Common myeloid progenitor, CD34-positive (primary cell): Measurements from ENCODE around the gene ZNF747.

Source experiments
- CTCF ChIA-PET: fragments of 350-600 bp; sonication (Branson Sonifier 250); formaldehyde crosslinking; loops from one replicate; lab custom pipeline; 2021; ENCODE audit warnings: antibody characterized with exemption; lab: Charles Lee
- POLR2A ChIA-PET: fragments of 350-600 bp; sonication (Branson Sonifier 250); formaldehyde crosslinking; loops from one replicate; lab custom pipeline; 2021; ENCODE audit warnings: antibody characterized with exemption; lab: Charles Lee
- DNase-seq, 3 donors: peaks; one replicate each; pipeline versions ENCODE4 v3.0.0 to v3.0.0-alpha.2; 2013
- H3K27ac ChIP-seq, 2 experiments: 1 replicate in 1 of 2; 2 replicates in 1 of 2; pipeline ENCODE4 v1.7.0; 2013; ENCODE audit warnings: inconsistent platforms in 2 of 2, low read length in 2 of 2, mild to moderate bottlenecking in 2 of 2, low read depth in 1 of 2, moderate library complexity in 1 of 2; ENCODE audit not compliant: severe bottlenecking in 2 of 2, insufficient read depth in 1 of 2, poor library complexity in 1 of 2
- H3K27me3 ChIP-seq, 5 experiments: replicated peaks in 2 of 5; 1 replicate in 3 of 5; 2 replicates in 2 of 5; pipeline versions ENCODE4 v1.6.1 to v1.7.0; 2013; ENCODE audit warnings: low read length in 4 of 5, mild to moderate bottlenecking in 2 of 5, moderate library complexity in 2 of 5, inconsistent platforms in 1 of 5; ENCODE audit not compliant: insufficient read depth in 5 of 5, control insufficient read depth in 4 of 5
- H3K36me3 ChIP-seq, 4 experiments: 1 replicate in 2 of 4; 2 replicates in 2 of 4; pipeline versions ENCODE4 v1.6.1 to v1.7.0; 2013; ENCODE audit warnings: low read length in 3 of 4, control low read depth in 1 of 4, mild to moderate bottlenecking in 1 of 4; ENCODE audit not compliant: control insufficient read depth in 4 of 4, insufficient read depth in 4 of 4
- H3K4me1 ChIP-seq, 4 experiments: 1 replicate in 3 of 4; 2 replicates in 1 of 4; pipeline versions ENCODE4 v1.6.1 to v1.7.1; 2013; ENCODE audit warnings: low read length in 3 of 4, mild to moderate bottlenecking in 3 of 4, control low read depth in 1 of 4, inconsistent platforms in 1 of 4, moderate library complexity in 1 of 4; ENCODE audit not compliant: control insufficient read depth in 4 of 4, insufficient read depth in 4 of 4; ENCODE audit errors: control extremely low read depth in 1 of 4
- H3K4me3 ChIP-seq, 7 experiments: 1 replicate in 4 of 7; 2 replicates in 3 of 7; pipeline versions ENCODE4 v1.5.1 to v1.7.0; 2013; ENCODE audit warnings: mild to moderate bottlenecking in 7 of 7, low read length in 6 of 7, moderate library complexity in 6 of 7, inconsistent platforms in 2 of 7, low read depth in 2 of 7, control low read depth in 1 of 7; ENCODE audit not compliant: insufficient read depth in 4 of 7, control insufficient read depth in 1 of 7; ENCODE audit errors: extremely low read depth in 1 of 7
- H3K9me3 ChIP-seq, 5 experiments: 1 replicate in 4 of 5; 2 replicates in 1 of 5; pipeline versions ENCODE4 v1.6.1 to v1.7.1; 2013; ENCODE audit warnings: low read length in 4 of 5, mild to moderate bottlenecking in 2 of 5, inconsistent platforms in 1 of 5, low read depth in 1 of 5, moderate library complexity in 1 of 5; ENCODE audit not compliant: control insufficient read depth in 4 of 5, insufficient read depth in 2 of 5; ENCODE audit errors: control extremely low read depth in 1 of 5
- WGBS: methylation state at CpG from one replicate; pipeline ENCODE4 v1.1.5; 2013; ENCODE audit not compliant: insufficient coverage; 5-methylcytosine and 5-hydroxymethylcytosine counted together

The ZNF747 gene

GRCh38 chr16:30503403-30504296 is 31.0 kb downstream of the ZNF747 start:
- CTCF ChIA-PET = no interaction called here
- no peak overlapping the region for H3K27ac ChIP-seq
- no peaks in the 10 kb centered on the region for H3K9me3 ChIP-seq
- H3K36me3 ChIP-seq = peaks cover 5 to 38% (median 23%) of the 10 kb centered on the region in 4 experiments
- H3K27me3 ChIP-seq = no peaks in the 10 kb centered on the region
- POLR2A ChIA-PET = no interaction called here
- H3K4me1 ChIP-seq = no peaks in the 10 kb centered on the region
- WGBS = 95% methylated on average over 4 of the region's 6 CpGs
- no peak overlapping the region for H3K4me3 ChIP-seq
- no peak for DNase-seq

- Histone ChIP-seq H3K4me3 (no peak overlapping the region), H3K27me3 (no peaks in the 10 kb centered on the region), H3K27ac (no peak overlapping the region), H3K9me3 (no peaks in the 10 kb centered on the region), H3K4me1 (no peaks in the 10 kb centered on the region), H3K36me3 (peaks cover 7 to 43% (median 26%) of the 10 kb centered on the region in 4 experiments)
- DNase-seq = no peak
- ChIA-PET POLR2A (no interaction called here), CTCF (interaction anchor here (0.9 kb wide), 1 partner anchor 12 kb away, joined by 3 read pairs; no protein-coding TSS in a partner anchor)
- 97% methylated on average over 5 of the region's 8 CpGs for WGBS
Observed at GRCh38 chr16:30499284-30499683, 35.4 kb downstream of the ZNF747 start.

GRCh38 chr16:30494709-30495108 is 39.9 kb downstream of the ZNF747 start:
- H3K27me3 ChIP-seq = no peaks in the 10 kb centered on the region
- H3K4me3 ChIP-seq = no peak overlapping the region
- WGBS = 96% methylated on average over 8 of the region's 12 CpGs
- H3K4me1 ChIP-seq = peaks cover 0 to 7% (median 6%) of the 10 kb centered on the region in 4 experiments
- H3K36me3 ChIP-seq = peaks cover 8 to 47% (median 30%) of the 10 kb centered on the region in 4 experiments
- DNase-seq = no peak
- no peak overlapping the region for H3K27ac ChIP-seq
- CTCF ChIA-PET = interaction anchor here (1.4 kb wide), 1 partner anchor 46 kb away, joined by 3 read pairs; no protein-coding TSS in a partner anchor
- no peaks in the 10 kb centered on the region for H3K9me3 ChIP-seq
- POLR2A ChIA-PET = no interaction called here

GRCh38 chr16:30493941-30494488 is 40.6 kb downstream of the ZNF747 start:
- 97% methylated on average over 11 of the region's 11 CpGs for WGBS
- peaks cover 9 to 49% (median 30%) of the 10 kb centered on the region in 4 experiments for H3K36me3 ChIP-seq

GRCh38 chr16:30491744-30492308 is 42.8 kb downstream of the ZNF747 start:
- DNase-seq = peak; percentile 49 to 79 (median 76)
- ChIA-PET POLR2A (interaction anchor here (0.7 kb wide), 1 partner anchor 34 kb away, joined by 4 read pairs; no protein-coding TSS in a partner anchor), CTCF (interaction anchor here (0.7 to 1.8 kb wide), 6 partner anchors 18 to 140 kb away, joined by 3 to 6 read pairs (median 4); partner anchors contain the start of gene ZNF747)
- Histone ChIP-seq H3K4me1 (peaks cover 0 to 7% (median 6%) of the 10 kb centered on the region in 4 experiments), H3K36me3 (peaks cover 9 to 52% (median 29%) of the 10 kb centered on the region in 4 experiments), H3K27me3 (no peaks in the 10 kb centered on the region), H3K27ac (peak overlapping the region in 1 of 2 experiments; percentile 46), H3K4me3 (no peak overlapping the region), H3K9me3 (no peaks in the 10 kb centered on the region)
- 72% methylated on average over 4 of the region's 6 CpGs for WGBS

More at GRCh38 chr16:30493941-30494488, 40.6 kb downstream of the ZNF747 start:
- no peaks in the 10 kb centered on the region for H3K9me3 ChIP-seq
- no peak for DNase-seq
- POLR2A ChIA-PET = no interaction called here
- CTCF ChIA-PET = interaction anchor here (1.0 to 1.4 kb wide), 2 partner anchors 45 to 113 kb away, joined by 3 read pairs; no protein-coding TSS in a partner anchor
- H3K27me3 ChIP-seq = no peaks in the 10 kb centered on the region
- H3K4me3 ChIP-seq = no peak overlapping the region
- peaks cover 0 to 7% (median 6%) of the 10 kb centered on the region in 4 experiments for H3K4me1 ChIP-seq
- H3K27ac ChIP-seq = no peak overlapping the region

- no peak overlapping the region for H3K4me3 ChIP-seq
- ChIA-PET POLR2A (interaction anchor here (0.7 kb wide), 2 partner anchors 24 to 33 kb away, joined by 3 to 4 read pairs; no protein-coding TSS in a partner anchor), CTCF (interaction anchor here (0.6 to 1.8 kb wide), 10 partner anchors 11 to 761 kb away, joined by 3 to 6 read pairs (median 4); partner anchors contain the start of gene ZNF747)
- no peaks in the 10 kb centered on the region for H3K9me3 ChIP-seq
- no peak for DNase-seq
- H3K27ac ChIP-seq = peak overlapping the region in 1 of 2 experiments; percentile 46
- H3K27me3 ChIP-seq = no peaks in the 10 kb centered on the region
- H3K36me3 ChIP-seq = peaks cover 11 to 51% (median 30%) of the 10 kb centered on the region in 4 experiments
- H3K4me1 ChIP-seq = peaks cover 0 to 7% (median 6%) of the 10 kb centered on the region in 4 experiments
- WGBS = 100% methylated on average over 2 of the region's 4 CpGs
Observed at GRCh38 chr16:30491229-30491628, 43.4 kb downstream of the ZNF747 start.
